SK-N-SH (cell line): ENCODE data around the gene RIC3.

ENCODE experiments used
- EP300 ChIP-seq, 2 experiments: IDR thresholded peaks; 2 replicates each; pipeline versions ENCODE4 v1.4.0 to v1.6.1; 2012; ENCODE audit warnings: borderline replicate concordance in 1 of 2, low read depth in 1 of 2, low read length in 1 of 2
- JUND ChIP-seq: IDR thresholded peaks from 2 replicates; pipeline ENCODE4 v1.4.0; 2012
- MXI1 ChIP-seq: IDR thresholded peaks from 2 replicates; pipeline ENCODE4 v1.6.1; 2012; ENCODE audit warnings: mild to moderate bottlenecking, low read depth, low read length, improper control_type of control experiment
- NRF1 ChIP-seq: IDR thresholded peaks from 2 replicates; pipeline ENCODE4 v1.6.1; 2012; ENCODE audit warnings: low read depth, mild to moderate bottlenecking, low read length
- POLR2AphosphoS5 ChIP-seq: IDR thresholded peaks from 2 replicates; pipeline ENCODE4 v1.6.1; 2012; ENCODE audit warnings: low read depth, low read length
- TF ChIP-seq, protein P1 (sequence below): fragments of 200-600 bp; sonication (generic); IDR thresholded peaks from 2 replicates; pipeline ENCODE4 v1.6.1; 2017; ENCODE audit warnings: antibody characterized with exemption, mild to moderate bottlenecking, moderate library complexity
- TF ChIP-seq, protein P2 (sequence below): fragments of 150-350 bp; IDR thresholded peaks from 2 replicates; pipeline ENCODE4 v1.6.1; 2016; ENCODE audit warnings: mild to moderate bottlenecking, low read depth, low read length
- TF ChIP-seq, protein P3 (sequence below): IDR thresholded peaks from 2 replicates; pipeline ENCODE4 v1.4.0; 2012; ENCODE audit warnings: low read depth, borderline replicate concordance
- TF ChIP-seq, protein P4 (sequence below): IDR thresholded peaks from 2 replicates; pipeline ENCODE4; 2012
- TF ChIP-seq, protein P5 (sequence below): IDR thresholded peaks from 2 replicates; pipeline ENCODE4 v1.4.0; 2012; ENCODE audit warnings: low read depth, borderline replicate concordance
- TF ChIP-seq, protein P6 (sequence below): IDR thresholded peaks from 2 replicates; pipeline ENCODE4 v1.4.0; 2012; ENCODE audit warnings: low read depth

DNA sequence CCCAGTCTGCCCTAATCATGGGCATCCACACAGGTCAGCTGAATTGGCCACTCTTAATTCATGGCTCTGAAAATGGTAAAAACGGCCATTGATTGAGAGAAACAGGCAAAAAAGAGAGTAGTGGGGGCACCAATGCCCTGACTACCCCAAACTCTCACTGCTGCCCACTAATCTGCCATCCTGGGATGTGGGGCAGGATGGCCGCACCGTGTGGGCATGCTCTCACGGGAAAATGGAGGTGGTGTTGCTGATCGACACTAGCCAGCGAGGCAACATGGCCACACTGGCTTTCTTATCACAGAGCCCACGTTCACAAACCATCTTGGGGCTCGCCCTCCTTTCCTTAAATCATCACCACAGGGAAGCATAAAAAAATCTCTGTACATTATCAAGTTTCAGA lies 99.1 kb downstream of the RIC3 start:
- TF ChIP-seq, protein P1, sequence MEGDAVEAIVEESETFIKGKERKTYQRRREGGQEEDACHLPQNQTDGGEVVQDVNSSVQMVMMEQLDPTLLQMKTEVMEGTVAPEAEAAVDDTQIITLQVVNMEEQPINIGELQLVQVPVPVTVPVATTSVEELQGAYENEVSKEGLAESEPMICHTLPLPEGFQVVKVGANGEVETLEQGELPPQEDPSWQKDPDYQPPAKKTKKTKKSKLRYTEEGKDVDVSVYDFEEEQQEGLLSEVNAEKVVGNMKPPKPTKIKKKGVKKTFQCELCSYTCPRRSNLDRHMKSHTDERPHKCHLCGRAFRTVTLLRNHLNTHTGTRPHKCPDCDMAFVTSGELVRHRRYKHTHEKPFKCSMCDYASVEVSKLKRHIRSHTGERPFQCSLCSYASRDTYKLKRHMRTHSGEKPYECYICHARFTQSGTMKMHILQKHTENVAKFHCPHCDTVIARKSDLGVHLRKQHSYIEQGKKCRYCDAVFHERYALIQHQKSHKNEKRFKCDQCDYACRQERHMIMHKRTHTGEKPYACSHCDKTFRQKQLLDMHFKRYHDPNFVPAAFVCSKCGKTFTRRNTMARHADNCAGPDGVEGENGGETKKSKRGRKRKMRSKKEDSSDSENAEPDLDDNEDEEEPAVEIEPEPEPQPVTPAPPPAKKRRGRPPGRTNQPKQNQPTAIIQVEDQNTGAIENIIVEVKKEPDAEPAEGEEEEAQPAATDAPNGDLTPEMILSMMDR = no peak
- TF ChIP-seq, protein P2, sequence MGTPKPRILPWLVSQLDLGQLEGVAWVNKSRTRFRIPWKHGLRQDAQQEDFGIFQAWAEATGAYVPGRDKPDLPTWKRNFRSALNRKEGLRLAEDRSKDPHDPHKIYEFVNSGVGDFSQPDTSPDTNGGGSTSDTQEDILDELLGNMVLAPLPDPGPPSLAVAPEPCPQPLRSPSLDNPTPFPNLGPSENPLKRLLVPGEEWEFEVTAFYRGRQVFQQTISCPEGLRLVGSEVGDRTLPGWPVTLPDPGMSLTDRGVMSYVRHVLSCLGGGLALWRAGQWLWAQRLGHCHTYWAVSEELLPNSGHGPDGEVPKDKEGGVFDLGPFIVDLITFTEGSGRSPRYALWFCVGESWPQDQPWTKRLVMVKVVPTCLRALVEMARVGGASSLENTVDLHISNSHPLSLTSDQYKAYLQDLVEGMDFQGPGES = no peak
- TF ChIP-seq POLR2AphosphoS5 = no peak
- TF ChIP-seq, protein P3, sequence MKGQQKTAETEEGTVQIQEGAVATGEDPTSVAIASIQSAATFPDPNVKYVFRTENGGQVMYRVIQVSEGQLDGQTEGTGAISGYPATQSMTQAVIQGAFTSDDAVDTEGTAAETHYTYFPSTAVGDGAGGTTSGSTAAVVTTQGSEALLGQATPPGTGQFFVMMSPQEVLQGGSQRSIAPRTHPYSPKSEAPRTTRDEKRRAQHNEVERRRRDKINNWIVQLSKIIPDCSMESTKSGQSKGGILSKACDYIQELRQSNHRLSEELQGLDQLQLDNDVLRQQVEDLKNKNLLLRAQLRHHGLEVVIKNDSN = no peak
- TF ChIP-seq NRF1 = no peak
- TF ChIP-seq MXI1 = no peak
- TF ChIP-seq, protein P4, sequence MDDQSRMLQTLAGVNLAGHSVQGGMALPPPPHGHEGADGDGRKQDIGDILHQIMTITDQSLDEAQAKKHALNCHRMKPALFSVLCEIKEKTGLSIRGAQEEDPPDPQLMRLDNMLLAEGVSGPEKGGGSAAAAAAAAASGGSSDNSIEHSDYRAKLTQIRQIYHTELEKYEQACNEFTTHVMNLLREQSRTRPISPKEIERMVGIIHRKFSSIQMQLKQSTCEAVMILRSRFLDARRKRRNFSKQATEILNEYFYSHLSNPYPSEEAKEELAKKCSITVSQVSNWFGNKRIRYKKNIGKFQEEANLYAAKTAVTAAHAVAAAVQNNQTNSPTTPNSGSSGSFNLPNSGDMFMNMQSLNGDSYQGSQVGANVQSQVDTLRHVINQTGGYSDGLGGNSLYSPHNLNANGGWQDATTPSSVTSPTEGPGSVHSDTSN = no peak
- no peak for TF ChIP-seq JUND
- no peak for TF ChIP-seq EP300 (IDR thresholded peaks at IDR 0.05; ENCODE audit: borderline replicate concordance in 1 of 2, low read depth in 1 of 2, low read length in 1 of 2)
- TF ChIP-seq, protein P5, sequence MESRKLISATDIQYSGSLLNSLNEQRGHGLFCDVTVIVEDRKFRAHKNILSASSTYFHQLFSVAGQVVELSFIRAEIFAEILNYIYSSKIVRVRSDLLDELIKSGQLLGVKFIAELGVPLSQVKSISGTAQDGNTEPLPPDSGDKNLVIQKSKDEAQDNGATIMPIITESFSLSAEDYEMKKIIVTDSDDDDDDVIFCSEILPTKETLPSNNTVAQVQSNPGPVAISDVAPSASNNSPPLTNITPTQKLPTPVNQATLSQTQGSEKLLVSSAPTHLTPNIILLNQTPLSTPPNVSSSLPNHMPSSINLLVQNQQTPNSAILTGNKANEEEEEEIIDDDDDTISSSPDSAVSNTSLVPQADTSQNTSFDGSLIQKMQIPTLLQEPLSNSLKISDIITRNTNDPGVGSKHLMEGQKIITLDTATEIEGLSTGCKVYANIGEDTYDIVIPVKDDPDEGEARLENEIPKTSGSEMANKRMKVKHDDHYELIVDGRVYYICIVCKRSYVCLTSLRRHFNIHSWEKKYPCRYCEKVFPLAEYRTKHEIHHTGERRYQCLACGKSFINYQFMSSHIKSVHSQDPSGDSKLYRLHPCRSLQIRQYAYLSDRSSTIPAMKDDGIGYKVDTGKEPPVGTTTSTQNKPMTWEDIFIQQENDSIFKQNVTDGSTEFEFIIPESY = no peak
- TF ChIP-seq, protein P6, sequence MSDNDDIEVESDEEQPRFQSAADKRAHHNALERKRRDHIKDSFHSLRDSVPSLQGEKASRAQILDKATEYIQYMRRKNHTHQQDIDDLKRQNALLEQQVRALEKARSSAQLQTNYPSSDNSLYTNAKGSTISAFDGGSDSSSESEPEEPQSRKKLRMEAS = no peak
